Measurements from ENCODE around the gene FANCE.

DNA sequence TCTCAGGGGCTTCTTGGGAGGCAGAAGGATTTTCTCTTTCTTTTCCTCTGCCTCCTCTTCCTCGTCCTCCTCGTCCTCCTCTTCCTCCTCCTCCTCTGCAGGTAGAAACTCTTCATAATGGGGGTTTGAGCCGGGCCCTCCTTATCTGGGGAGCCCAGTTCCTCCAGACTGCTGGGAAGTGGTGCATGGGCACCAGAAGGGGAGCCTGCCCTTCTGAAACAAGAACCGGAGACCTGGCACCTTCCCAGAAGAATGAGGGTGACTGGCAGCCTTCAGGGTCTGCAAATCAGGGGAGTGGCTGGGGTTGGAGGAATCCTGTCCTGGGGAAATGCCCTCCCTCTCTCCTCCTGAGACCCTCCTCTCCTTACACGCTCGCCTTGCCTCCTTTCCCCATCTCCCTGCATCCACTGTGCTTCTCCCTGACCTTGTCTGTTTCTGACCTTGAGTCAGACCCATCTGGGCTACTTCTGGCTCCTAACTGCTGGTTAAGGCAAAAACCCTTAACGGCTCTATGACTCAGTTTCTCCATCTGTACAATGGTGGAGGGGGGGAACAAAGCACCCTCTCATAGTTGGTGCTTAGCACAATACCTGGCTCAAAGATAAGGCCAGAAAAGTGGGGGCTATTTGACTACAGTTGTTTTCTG is 58.9 kb downstream of the FANCE start:
- TF ChIP-seq, protein P1, sequence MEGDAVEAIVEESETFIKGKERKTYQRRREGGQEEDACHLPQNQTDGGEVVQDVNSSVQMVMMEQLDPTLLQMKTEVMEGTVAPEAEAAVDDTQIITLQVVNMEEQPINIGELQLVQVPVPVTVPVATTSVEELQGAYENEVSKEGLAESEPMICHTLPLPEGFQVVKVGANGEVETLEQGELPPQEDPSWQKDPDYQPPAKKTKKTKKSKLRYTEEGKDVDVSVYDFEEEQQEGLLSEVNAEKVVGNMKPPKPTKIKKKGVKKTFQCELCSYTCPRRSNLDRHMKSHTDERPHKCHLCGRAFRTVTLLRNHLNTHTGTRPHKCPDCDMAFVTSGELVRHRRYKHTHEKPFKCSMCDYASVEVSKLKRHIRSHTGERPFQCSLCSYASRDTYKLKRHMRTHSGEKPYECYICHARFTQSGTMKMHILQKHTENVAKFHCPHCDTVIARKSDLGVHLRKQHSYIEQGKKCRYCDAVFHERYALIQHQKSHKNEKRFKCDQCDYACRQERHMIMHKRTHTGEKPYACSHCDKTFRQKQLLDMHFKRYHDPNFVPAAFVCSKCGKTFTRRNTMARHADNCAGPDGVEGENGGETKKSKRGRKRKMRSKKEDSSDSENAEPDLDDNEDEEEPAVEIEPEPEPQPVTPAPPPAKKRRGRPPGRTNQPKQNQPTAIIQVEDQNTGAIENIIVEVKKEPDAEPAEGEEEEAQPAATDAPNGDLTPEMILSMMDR (IDR thresholded peaks at IDR 0.05) = no peak
- TF ChIP-seq EZH2 (IDR thresholded peaks at IDR 0.05; ENCODE audit: borderline replicate concordance, insufficient read depth, low read depth, low read length, poor library complexity, severe bottlenecking) = no peak

All from B cell (primary cell).